Measurements from ENCODE around the gene ATP2C2.
A peak's percentile ranks its signal among the peaks of the same experiment; 100 is the strongest.

ATP2C2 gene

DNA sequence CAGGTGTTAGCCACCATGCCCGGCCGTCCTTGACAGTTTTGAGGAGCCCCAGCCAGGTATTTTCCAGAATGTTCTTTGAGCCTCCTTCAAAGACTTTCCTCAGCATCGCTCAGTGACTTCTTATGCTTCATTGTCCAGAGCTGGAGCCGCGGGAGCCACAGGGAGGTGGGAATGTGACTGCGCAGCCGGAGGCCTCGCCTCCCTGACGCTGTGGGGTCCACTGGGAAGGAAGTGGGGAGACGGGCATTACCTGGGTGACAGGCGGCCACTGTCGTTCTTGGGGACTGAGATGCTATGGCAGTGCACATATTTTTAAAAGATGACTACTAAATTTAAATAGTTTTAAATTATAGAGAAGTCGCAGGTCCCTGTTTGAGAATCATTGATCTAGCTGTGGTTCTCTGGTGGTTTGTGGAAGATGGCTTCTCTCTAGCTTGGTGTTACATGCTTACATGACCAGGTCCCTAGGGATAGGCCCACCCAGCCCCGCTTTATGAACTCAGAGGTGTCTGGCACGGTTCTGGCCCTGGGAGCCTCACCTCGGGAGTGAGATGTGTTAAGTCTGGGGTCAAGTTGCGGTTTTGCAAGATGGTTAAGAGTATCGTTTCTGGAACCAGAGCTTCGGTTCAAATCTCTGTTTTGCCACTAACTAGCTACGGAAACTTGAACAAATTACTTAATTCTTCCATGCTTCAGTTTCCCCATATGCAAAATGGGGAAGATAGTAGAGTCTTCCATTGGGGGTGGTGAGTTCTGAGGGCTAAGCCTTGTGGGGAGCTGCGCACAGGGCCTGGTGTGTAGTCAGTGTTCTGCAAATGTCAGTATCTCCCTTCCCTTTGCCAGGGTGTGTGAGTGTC lies 53.0 kb downstream of the ATP2C2 start:
- DNase-seq, result no peak

GRCh38 chr16:84421938-84422220 lies 53.5 kb downstream of the ATP2C2 start:
- DNase-seq, result no peak

DNA sequence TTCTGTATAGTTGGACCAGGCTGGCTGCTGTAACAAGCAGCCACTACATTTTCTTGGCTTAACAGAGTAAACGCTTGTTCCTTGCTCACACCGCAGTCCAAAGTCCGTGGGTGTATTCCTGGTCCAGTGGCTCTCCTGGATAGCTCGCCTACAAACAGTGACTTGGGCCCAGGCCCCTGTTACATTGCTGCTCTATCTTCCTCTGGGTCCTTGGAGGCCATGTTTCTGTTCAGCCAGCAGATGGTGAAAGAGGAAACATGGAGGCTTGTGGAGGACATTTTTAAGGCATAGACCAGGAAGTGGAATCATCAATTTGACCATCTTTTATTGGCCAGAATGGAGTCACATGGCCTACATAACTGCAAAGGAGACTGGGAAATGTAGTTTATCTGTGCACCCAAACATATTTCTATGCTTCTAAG lies 55.1 kb downstream of the ATP2C2 start:
- no peak for DNase-seq

DNA sequence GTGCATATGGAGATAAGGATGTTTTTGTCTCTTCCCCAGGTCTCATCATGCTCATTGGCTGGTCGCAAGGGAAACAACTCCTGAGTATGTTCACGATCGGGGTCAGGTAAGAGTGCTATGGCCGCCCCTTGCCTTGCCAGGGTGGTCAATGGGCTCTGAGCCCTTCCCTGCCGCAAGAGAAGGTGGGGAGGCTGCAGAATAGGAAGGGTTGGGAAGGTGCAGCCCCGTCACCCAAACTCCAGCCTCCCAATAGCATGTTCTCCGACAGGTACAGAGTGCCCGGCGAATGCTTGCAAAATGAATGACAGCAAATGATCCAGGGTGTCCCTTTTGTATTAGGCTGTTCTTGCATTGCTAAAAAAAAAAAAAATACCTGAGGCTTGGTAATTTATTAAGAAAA lies 57.4 kb downstream of the ATP2C2 start:
- DNase-seq, result no peak

GRCh38 chr16:84426804-84427203 lies 58.5 kb downstream of the ATP2C2 start:
- DNase-seq, result no peak

DNA sequence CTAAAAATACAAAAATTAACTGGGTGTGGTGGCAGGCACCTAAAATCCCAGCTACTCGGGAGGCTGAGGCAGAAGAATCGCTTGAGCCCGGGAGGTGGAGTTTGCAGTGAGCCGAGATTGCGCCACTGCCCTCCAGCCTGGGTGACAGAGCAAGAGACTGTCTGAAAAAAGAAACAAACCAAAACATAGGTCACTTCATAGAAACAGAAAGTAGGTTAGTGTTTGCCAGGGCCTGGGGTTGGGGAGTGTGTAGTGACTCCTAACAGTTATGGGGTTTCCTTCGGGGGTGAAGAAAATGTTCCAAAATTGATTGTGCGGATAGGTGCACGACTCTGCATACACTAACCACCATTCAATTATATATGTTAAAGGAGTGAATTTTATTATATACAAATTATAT lies 59.2 kb downstream of the ATP2C2 start:
- no peak for DNase-seq

- DNase-seq, result no peak
Measured at GRCh38 chr16:84430860-84431259, 62.5 kb downstream of the ATP2C2 start.

GRCh38 chr16:84434800-84435199 lies 66.5 kb downstream of the ATP2C2 start:
- no peak for DNase-seq

- no peak for DNase-seq
Measured at GRCh38 chr16:84436196-84436595, 67.9 kb downstream of the ATP2C2 start.

GRCh38 chr16:84438971-84439696 lies 70.8 kb downstream of the ATP2C2 start:
- no peak for DNase-seq

DNA sequence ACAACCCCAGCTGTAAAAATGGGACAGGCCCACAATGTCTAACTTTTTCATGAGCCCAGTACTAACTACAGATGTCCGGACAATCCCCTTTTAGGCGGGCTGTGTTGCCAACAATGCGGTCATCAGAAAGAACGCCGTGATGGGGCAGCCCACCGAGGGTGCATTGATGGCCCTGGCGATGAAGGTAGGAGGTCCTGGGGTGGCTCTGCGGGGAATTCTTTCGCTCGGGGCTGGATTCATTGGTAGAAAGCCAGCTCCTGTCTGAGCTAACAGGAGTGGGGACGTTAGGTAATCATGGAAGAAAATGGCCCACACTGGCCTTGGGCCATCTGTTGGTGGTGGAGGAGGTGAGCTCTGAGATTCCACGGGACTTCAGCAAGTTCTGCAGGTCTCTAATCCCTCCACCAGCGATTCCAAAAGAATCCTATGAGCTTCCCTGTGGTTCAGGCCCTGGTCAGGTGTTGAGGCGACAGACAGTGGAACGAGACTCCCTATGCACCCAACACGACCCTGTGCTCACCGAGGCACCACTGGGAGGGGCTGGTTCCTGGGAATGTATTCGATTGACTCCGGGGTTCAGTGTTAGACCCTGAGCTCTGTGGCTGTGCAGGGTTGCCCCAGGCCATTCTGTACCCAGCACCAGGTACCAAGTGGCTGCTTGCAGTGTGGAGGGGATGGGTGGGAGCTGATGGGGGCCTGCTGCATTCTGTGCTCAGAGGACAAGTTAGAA lies 74.2 kb downstream of the ATP2C2 start:
- no peak for DNase-seq

- DNase-seq, result no peak
Measured at GRCh38 chr16:84443166-84443802, 74.9 kb downstream of the ATP2C2 start.

DNA sequence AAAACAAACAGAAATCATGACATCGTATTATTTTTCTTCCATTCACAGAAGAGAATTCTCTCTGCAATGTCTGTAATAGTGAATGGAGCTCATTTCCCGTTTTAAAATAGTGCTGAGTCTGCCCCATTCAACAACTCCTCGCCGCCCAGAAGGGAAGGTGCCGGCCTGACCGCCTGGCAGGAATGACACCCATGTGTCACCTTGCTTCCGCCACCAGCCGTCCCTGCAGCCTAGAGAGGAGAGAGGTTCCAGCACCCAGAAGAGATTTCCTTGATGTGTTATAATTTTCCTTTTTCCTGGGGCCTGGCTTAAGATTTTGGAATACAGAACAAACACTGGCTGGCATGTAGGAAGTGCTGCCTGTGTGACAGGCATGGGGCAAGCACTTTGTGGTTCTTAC lies 76.1 kb downstream of the ATP2C2 start:
- no peak for DNase-seq

DNA sequence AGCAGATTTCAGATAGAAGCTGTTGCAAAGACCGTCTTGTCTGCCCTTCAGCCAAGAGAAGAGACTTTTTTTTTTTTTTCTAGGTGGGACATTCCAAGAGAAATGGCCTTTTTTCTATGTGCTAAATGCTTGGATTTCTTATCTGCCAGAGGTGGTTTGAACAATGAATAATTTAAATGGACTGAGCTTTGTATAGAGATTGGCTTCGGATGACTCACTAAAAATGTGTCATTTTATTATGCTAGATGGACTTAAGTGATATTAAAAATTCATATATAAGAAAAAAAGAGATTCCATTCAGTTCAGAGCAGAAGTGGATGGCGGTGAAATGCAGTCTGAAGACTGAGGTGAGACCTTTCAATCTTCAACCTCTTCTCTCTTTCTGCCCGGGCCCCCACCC lies 77.7 kb downstream of the ATP2C2 start:
- DNase-seq, result peak; percentile 16

DNA sequence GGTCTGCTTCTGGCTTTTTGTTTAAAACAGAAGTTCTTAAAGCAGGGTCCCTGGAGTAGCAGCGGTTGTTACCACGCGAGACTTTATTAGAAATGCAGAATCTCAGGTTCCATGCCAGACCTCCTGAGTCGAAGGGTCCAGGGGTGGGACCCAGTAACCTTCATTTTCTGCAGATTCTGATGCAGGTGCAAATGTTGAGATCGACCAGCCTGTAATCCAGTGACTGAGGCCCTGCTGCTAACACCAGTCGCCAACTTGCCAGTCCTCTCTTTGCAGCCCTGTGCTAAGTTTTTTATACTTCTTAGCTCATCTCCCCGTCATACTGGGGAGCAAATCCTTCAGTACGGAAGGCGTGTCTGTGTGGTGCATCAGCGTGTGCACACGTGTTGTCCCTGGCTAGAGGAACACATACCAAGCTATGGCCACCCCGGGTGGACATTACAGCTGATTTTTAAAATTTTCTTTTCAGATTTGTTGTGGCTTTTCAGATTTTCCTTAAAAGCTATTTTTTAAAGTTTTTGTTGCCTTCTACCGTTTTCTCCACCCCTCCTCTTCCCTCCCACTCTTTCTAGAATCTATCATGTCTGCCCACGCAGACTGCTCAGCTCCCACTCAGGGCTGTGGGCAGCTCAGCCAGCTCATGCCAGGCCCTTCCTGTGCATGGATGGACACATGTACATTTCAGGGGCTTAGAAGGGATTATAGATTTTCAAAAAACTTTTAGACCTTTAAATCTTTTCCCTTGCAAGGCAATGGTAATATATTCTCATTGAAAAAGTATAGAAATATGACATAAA lies 78.5 kb downstream of the ATP2C2 start:
- DNase-seq, result peak; percentile 28

GRCh38 chr16:84448444-84448843 lies 80.1 kb downstream of the ATP2C2 start:
- peak; percentile 40 for DNase-seq

- peak; percentile 59 for DNase-seq
Measured at GRCh38 chr16:84449156-84450140, 81.1 kb downstream of the ATP2C2 start.

DNA sequence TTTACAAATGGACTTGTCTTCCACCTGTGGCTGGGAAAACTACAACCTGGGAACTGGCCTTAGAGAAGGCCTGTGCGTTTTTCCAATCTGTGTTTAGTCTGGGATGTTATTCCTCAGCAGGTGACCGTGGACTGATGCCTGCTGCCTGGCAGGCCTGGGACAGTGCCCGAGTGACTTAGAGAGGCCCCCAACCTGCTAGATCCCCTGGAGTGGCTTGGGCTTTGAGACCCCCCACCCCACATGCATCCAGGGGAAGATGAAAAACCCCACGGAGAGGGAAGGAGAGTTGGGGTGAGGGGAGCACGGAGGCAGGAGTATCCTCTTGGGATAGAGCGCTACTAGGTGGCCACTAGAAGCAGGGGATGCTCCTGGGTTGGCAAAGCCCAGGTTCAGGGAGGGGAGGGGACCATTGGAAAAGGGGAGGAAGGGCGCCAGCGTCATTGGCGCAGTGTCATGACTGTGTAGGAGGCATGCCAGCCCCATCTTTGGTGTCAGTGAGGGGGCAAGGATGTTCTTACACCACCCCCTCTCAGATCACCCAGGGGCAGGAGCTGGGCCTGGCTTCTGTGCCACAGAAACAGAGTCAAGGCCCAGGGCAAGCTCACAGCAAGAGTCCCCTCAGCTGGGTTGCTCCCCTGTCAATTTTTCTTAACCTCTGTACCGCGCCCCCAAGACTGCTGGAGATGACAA lies 82.0 kb downstream of the ATP2C2 start:
- DNase-seq, result peak; percentile 40

GRCh38 chr16:84451010-84451676 lies 82.8 kb downstream of the ATP2C2 start:
- DNase-seq, result peak; percentile 43

DNA sequence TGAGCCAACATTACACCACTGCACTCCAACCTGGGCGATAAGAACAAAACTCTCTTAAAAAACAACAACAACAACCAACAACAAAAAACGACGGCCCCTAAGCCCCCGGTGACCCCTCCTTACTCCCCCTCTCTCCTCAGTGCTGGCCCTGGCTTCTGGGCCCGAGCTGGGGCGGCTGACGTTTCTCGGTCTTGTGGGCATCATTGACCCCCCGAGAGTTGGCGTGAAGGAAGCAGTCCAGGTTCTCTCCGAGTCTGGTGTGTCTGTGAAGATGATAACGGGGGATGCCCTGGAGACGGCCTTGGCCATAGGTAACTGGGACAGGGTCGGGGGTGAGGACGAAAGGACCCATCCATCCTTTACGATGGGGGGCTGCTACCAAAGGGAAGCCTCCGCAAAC lies 83.4 kb downstream of the ATP2C2 start:
- peak; percentile 24 for DNase-seq

All from islet precursor cell (in vitro differentiated cells).